HG03139 (cell line): ENCODE measurements around the gene ZNF544.
"Not testable (repeated sequence)": the region's sequence is repeated elsewhere in the genome, so short reads cannot be mapped to it uniquely, and the experiment has no call there.

ENCODE experiments used
- ATAC-seq: cut with Tn5 transposase; IDR thresholded peaks from one replicate; pipeline ENCODE4 v1.9.1; 2021; ENCODE audit not compliant: unreplicated experiment

ZNF544 gene

DNA sequence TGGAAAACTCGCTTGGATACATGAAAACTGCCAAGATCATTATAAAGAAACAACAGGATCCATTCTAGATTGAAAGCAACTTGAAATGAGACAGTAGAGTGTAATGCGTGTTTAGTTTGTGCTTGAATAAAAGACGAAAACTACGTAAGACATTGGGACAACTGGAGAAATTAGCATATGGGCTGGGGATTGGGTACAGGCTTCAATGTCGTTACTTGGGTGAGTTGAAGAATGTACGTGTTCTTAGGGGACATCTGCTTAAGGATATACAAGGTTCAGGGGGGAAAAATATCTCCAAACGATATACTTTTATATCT is 76.0 kb downstream of the ZNF544 start:
- ATAC-seq: no peak

DNA sequence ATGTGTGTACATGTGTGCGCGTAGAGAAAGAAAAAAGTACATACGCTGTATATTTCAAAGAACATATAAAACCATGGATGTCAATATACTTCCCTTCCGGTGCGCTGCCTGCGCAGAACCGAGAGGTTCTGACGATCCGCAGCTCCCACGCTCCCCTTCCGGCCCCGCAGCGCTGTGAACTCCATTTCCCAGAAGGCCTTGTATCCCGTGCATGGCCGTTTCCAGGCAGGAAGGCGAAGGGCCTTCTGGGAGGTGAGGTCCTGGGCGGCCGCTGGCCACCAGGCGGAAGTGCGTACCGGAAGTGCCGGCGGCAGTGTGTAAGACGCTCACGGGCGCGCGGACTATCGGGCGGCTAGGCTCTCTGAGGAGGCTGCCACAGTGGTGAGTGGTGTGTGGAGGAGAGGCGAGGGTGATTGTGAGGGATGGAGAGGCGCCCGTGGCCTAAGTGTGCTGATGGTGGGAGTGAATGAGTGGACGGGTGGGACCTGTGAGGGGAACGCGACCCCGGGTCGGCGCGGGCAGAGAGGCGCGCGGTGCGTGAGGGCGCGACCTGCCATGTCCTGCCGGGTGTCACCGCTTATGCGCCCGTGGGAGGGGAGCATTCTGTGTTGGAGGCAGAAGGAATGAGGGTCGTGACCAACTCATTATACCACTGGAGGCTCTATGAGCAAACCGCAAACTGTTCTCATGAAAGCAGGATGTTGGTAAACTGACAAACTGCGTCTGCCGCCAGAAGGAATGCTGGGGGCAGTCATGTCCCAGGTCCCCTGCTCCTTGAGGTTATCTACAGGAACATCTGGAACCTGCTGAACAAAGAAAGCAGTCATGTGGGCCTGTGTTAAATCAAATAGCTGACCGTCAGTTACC is 76.6 kb downstream of the ZNF544 start, which contains the start of gene ERVK3-1:
Gene ERVK3-1 (plus strand): TSS at position 313 of the 867 bp plus-strand sequence. CDS start 6,792 bp downstream, outside the sequence.
- ATAC-seq: peak; percentile 96

DNA sequence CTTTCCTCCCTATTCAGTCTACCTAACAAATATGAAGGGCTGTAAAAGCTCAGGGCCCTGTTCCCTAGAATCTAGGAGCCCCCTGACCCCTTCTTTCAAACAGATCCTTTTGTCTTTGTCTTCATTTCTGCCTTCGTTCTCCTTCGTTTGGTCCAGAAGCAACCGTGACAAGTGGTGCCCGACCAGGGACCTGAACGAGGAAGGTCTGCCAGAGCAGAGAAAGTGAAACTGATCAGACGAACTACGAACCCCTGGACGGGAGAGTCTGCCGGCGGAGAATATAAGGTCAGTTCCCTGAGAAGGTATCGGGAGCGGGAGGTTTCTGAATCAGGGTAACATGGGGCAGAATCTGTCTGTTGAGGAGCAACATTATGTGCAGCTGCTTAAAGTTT is 77.2 kb downstream of the ZNF544 start:
- no peak for ATAC-seq

DNA sequence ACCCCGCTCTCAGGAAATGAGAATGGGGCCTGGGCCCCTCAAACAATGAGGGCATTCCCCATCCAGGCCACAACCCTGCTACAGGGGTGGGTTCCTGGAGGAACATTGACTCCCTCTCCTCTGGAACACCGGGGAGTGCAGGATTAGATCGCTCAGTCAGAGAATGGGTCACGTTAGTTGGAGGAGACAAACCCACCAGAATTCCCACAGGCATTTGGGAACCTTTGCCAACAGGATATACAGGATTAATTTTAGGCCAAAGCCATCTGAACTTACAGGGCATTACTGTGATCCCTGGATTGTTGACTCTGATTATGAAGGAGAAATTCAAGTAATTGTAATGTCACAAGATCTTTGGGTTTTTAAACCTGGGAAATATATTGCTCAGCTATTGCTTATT is 79.0 kb downstream of the ZNF544 start:
- no peak for ATAC-seq

DNA sequence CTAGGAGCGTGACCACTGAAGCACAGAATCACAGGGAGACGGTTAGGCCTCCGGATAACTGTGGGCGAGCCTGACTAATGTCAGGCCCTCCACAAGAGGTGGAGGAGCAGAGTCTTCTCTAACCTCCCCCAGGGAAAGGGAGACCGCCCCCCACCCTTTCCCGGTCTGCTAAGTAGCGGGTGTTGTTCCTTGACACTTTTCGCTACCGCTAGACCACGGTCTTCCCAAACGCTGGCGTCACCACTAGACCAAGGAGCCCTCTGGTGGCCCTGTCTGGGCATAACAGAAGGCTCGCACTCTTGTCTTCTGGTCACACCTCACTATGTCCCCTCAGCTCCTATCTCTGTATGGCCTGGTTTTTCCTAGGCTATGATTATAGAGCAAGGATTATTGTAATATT is 82.0 kb downstream of the ZNF544 start:
- not testable (repeated sequence) for ATAC-seq

DNA sequence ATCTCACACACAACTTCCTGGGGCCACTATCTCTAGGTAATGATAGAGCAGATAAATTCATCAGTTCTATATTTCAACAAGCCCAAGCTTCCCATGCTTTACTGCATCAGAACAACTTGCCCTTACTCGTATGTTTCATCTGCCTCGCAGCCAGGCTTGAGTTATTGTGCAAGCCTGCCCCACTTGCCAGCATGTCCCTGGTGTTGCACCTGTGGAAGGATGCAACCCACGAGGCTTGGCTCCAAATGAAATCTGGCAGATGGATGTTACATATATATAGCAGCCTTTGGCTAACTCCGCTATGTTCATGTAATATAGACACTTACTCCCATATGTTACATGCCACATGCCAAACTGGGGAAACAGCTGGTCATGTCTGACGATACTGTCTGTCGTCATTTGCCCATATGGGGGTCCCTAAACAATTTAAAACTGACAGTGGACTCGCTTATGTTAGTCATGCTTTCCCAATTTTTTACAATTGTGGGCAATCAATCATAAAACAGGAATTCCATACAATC is 82.7 kb downstream of the ZNF544 start:
- no peak for ATAC-seq
